HG03025 (cell line): ENCODE results near the gene SGPL1.
"Not testable (repeated sequence)": the region's sequence is repeated elsewhere in the genome, so short reads cannot be mapped to it uniquely, and the experiment has no call there.

Experiments used
- ATAC-seq: cut with Tn5 transposase; IDR thresholded peaks from one replicate; pipeline ENCODE4 v1.9.1; 2021; ENCODE audit warnings: mild to moderate bottlenecking, moderate library complexity; ENCODE audit not compliant: unreplicated experiment, low FRiP score

The SGPL1 gene

GRCh38 chr10:70836319-70836718 is 20.6 kb downstream of the SGPL1 start:
- no peak for ATAC-seq

DNA sequence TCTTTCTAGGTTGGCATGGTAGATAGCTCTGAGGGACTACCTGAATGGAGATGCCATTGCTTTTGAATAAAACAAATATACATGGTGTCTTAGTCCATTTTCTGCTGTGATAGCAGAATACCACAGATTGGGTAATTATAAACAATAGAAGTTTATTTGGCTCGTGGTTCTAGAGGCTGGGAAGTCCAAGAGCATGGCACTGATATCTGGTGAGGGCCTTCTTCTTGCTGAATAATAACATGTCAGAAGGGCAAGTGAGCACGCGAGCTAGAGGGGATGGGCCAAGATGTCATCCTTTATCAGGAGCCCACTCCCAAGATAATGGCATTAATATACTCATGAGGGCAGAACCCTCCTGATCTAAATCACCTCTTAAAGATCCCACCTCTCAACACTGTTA is 21.9 kb downstream of the SGPL1 start:
- ATAC-seq, result no peak

GRCh38 chr10:70838270-70838805 is 22.6 kb downstream of the SGPL1 start:
- ATAC-seq, result no peak

DNA sequence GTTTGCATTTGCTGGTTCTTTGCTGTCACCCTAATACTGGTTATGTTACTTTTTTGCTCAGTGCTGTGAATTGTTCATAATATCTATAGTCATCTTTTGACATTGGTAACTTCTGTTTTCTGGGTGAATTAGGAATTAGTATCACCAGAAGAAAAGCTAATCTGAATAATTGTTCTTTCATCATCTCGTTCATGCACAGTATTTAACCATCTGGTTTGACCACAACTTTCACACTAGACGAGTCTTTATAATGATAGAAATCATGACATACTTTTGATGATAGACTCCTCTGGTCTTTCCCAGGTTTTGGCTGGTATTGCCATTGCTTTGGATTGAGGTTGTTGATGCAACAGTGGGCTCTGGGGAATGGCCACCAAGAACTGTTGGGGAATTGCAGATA is 25.1 kb downstream of the SGPL1 start:
- ATAC-seq, result no peak

- no peak for ATAC-seq
These were observed 27.6 kb downstream of the SGPL1 start for GRCh38 chr10:70843333-70843732.

GRCh38 chr10:70843776-70844489 is 28.2 kb downstream of the SGPL1 start:
- ATAC-seq, result no peak

DNA sequence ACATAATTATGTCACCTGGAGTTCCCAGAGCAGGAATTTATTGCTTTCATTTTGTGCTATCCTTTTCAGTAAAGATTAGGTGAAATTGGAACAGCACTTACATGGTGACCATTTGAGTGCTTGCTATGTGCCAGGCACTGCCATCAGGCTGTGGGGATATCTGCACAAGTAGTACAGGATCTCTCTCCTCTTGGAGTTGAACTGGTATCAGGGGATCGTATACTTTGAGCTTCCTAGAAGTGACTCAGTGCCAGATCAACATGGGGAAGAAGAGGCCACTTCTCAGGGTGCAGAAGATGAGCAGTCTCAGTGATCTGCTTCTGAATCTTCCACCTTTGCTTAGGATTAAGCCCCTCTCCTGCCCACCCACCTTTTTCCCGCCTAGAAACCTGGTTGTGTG is 29.5 kb downstream of the SGPL1 start:
- no peak for ATAC-seq

- no peak for ATAC-seq
These were observed 30.1 kb downstream of the SGPL1 start for GRCh38 chr10:70845816-70846215.

GRCh38 chr10:70846795-70847194 is 31.0 kb downstream of the SGPL1 start:
- no peak for ATAC-seq

- no peak for ATAC-seq
These were observed 32.1 kb downstream of the SGPL1 start for GRCh38 chr10:70847659-70848360.

GRCh38 chr10:70849582-70850016 is 33.9 kb downstream of the SGPL1 start:
- no peak for ATAC-seq

GRCh38 chr10:70850097-70850496 is 34.3 kb downstream of the SGPL1 start:
- ATAC-seq, result no peak

- ATAC-seq, result no peak
These were observed 36.1 kb downstream of the SGPL1 start for GRCh38 chr10:70851597-70852475.

DNA sequence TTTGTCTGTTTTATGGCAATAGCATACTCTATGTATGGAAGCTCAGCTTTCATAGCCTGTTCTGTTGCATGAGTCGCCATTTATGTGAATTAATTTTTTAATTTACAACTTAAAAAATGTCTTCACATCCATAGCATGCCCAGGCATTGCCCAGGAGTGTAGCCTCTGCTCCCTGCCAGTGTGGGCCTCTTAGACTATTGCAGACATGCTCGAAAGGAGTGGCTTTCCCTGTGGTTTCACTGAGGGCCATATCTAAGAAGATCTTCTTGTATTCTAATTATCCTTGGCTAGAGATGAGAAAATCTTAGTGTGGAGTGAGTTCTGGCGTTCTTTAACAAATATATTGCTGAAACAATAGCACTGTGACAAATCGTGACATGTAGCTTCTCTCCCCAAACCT is 37.3 kb downstream of the SGPL1 start:
- no peak for ATAC-seq

DNA sequence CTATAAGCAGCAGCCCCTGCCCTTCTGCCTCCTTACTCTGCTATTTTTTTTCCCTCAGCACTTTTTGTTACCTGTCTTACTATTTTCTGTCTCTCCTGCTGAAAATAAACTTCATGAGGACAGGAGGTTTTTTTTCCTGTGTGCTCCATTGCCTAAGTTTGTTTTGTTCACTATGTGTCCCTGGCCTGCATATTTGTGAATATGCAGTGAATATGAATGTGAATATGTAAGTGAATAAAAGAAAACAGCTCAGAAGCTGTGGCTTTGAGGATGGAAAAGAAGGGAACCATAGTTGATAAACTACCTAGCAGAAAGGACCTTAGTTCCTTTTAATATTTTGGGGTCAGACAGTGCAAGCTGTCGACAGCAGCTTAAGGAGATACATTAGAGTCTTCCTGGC is 37.7 kb downstream of the SGPL1 start:
- no peak for ATAC-seq

DNA sequence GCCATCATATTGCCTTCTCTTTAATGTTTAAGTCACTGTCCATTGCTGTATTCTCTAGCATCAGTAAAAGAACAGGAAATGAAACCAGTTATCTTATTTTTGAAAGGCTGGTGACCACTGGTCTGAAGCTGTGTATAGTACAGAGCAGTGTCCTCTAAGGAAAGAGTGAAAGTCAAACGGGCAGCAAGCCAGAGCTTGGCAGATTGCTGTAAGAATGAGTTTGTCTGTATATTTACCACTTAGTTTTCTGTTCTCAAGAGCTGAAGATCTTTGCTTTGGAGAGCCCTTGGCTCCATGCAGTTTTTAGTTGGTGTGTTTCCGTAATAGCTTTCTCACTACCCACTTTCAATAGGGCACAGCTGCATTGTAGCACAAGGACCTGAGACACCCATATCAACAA is 40.7 kb downstream of the SGPL1 start:
- no peak for ATAC-seq

GRCh38 chr10:70858759-70859158 is 43.0 kb downstream of the SGPL1 start:
- no peak for ATAC-seq

DNA sequence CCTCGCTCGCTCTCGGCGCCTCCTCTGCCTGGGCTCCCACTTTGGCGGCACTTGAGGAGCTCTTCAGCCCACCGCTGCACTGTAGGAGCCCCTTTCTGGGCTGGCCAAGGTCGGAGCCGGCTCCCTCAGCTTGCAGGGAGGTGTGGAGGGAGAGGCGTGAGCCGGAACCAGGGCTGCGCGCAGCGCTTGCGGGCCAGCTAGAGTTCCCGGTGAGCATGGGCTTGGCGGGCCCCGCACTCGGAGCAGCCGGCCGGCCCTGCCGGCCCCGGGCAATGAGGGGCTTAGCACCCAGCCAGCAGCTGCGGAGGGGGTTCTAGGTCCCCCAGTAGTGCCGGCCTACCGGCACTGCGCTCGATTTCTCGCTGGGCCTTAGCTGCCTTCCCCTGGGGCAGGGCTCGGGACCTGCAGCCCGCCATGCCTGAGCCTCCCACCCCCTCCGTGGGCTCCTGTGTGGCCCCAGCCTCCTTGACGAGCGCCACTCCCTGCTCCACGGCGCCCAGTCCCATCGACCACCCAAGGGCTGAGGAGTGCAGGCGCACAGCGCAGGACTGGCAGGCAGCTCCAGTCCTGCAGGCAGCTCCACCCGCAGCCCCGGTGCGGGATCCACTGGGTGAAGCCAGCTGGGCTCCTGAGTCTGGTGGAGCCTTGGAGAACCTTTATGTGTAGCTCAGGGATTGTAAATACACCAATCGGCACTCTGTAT is 45.9 kb downstream of the SGPL1 start:
- ATAC-seq, result not testable (repeated sequence)

- ATAC-seq, result no peak
These were observed 47.9 kb downstream of the SGPL1 start for GRCh38 chr10:70863470-70864160.

DNA sequence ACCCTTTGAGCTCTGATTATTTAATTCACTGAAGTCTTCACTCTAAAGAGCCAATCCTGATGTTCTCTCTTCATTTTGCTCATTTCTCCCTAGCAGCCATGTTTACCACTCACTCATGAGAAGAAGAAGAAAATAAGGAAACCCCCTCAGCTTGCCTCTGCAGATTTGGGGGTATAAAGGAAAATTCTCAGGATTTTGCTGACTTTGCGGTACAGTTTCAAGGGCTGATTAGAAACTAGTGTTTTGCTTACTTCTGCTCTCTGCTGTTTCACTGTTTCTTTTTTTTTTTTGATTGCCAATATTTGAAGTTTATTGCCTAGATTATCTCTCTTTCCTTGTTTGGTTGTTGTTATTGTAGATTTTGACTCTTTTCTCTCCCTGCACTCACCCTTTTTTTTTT is 49.2 kb downstream of the SGPL1 start:
- no peak for ATAC-seq
